Naive B cell (primary cell): ENCODE measurements around the gene MORC1. TPM values are rescaled to one million over a fixed set of nuclear protein-coding genes. Genes with fewer than 3 reads are reported as not detected.

Experiments used
- ATAC-seq, 2 donors: fragments of 150-1000 bp; cut with Tn5 transposase; 2 replicates each; pipeline ENCODE4 v1.10.0; 2021; ENCODE audit warnings: low read depth in 2 of 2, mild to moderate bottlenecking in 2 of 2, moderate library complexity in 2 of 2
- DNase-seq: peaks from one replicate; pipeline ENCODE4 v3.0.0; 2022
- H3K27ac Mint-ChIP-seq, 6 donors: one replicate each; pipeline ENCODE4 v1.8.0; 2020 to 2022; ENCODE audit warnings: mild to moderate bottlenecking in 6 of 6, mixed read lengths in 6 of 6, moderate library complexity in 5 of 6, inconsistent platforms in 2 of 6
- H3K27me3 Mint-ChIP-seq, 3 donors: one replicate each; pipeline ENCODE4 v1.8.0; 2021 to 2022; ENCODE audit warnings: mixed read lengths in 3 of 3, mild to moderate bottlenecking in 1 of 3
- H3K36me3 Mint-ChIP-seq, 2 donors: one replicate each; pipeline ENCODE4 v1.8.0; 2020 to 2022; ENCODE audit warnings: mixed read lengths in 2 of 2, inconsistent platforms in 1 of 2, mild to moderate bottlenecking in 1 of 2
- H3K4me1 Mint-ChIP-seq, 3 donors: one replicate each; pipeline ENCODE4 v1.8.0; 2020 to 2022; ENCODE audit warnings: mixed read lengths in 3 of 3, inconsistent platforms in 1 of 3, mild to moderate bottlenecking in 1 of 3, moderate library complexity in 1 of 3
- H3K4me3 Mint-ChIP-seq, 8 donors: one replicate each; pipeline ENCODE4 v1.8.0; 2020 to 2022; ENCODE audit warnings: mild to moderate bottlenecking in 8 of 8, mixed read lengths in 8 of 8, moderate library complexity in 8 of 8, inconsistent platforms in 2 of 8
- H3K9me3 Mint-ChIP-seq, 7 donors: one replicate each; pipeline ENCODE4 v1.8.0; 2020 to 2022; ENCODE audit warnings: mixed read lengths in 7 of 7, mild to moderate bottlenecking in 5 of 7, inconsistent platforms in 2 of 7, moderate library complexity in 1 of 7
- polyA plus RNA-seq, 6 donors: library from polyadenylated mRNA; unstranded; fragments of 300-500 nt; fragmentation: Illumina TruSeq; gene quantifications; one replicate each; pipeline ENCODE4 v1.2.3, GENCODE V29; 2021; ENCODE audit warnings: low read depth in 6 of 6

The MORC1 gene
- polyA plus RNA-seq, 6 donors from 2014 or later, result 0.12 TPM; not detected in 5

DNA sequence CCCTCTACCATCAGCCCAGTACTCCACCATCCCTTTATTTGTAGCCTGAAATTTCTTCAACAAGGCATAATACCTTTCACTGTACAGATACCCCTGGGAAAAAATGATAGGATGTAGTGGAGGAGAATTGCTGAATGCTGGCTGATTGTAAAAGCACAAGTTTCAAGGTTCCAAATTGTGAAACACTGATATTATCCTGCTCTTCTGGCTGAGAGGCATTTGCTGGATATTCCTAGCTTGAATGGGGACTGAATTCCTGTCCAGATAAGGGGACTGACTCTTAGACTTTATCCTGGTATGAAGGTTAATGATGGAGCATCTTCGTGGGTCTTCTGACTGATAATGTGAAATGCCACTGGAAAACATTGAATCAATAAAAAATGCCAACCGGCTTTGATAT, 9.6 kb upstream of the MORC1 start:
- Mint-ChIP-seq H3K4me3 (no peak overlapping the region), H3K27me3 (no peaks in the 10 kb centered on the region), H3K27ac (peak overlapping the region in 1 of 6 donors; percentile 12), H3K36me3 (no peaks in the 10 kb centered on the region), H3K4me1 (peaks cover 4 to 5% (median 5%) of the 10 kb centered on the region in 3 donors), H3K9me3 (peaks cover 0 to 9% (median 4%) of the 10 kb centered on the region in 7 donors)
- DNase-seq (no peak), ATAC-seq (no peak)

GRCh38 chr3:109125902-109126301, 8.0 kb upstream of the MORC1 start:
- H3K4me1 Mint-ChIP-seq, result peaks cover 7 to 18% (median 15%) of the 10 kb centered on the region in 3 donors
- H3K4me3 Mint-ChIP-seq, result no peak overlapping the region
- ATAC-seq (no peak), DNase-seq (no peak)
- H3K27me3 Mint-ChIP-seq, result no peaks in the 10 kb centered on the region
- H3K36me3 Mint-ChIP-seq, result no peaks in the 10 kb centered on the region
- peaks cover 0 to 10% (median 5%) of the 10 kb centered on the region in 7 donors for H3K9me3 Mint-ChIP-seq
- no peak overlapping the region for H3K27ac Mint-ChIP-seq

DNA sequence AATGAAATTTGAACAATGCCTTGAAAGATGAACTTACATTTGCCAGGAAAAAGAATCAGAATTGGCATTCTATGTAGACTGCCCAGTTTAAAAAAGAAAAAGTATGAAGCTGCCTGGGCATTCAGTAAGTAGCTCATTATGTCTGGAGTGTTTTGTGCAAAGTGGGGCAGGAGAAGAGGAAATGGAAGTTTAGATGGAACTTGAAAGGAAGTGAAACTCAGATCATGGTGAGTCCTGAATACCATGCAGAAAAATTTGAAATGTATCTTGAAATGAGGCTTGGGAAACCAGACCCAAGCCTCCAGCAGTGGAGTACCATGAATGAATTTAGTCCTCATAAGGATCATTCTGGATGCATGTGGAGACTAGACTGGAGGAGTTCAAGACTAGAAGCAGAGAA, 4.8 kb upstream of the MORC1 start:
- no peaks in the 10 kb centered on the region for H3K36me3 Mint-ChIP-seq
- H3K4me3 Mint-ChIP-seq, result peak overlapping the region in 1 of 8 donors; percentile 6
- no peak overlapping the region for H3K27ac Mint-ChIP-seq
- ATAC-seq, result no peak
- H3K9me3 Mint-ChIP-seq, result peaks cover 0 to 7% (median 4%) of the 10 kb centered on the region in 7 donors
- H3K27me3 Mint-ChIP-seq, result no peaks in the 10 kb centered on the region
- peaks cover 7 to 18% (median 15%) of the 10 kb centered on the region in 3 donors for H3K4me1 Mint-ChIP-seq
- no peak for DNase-seq

GRCh38 chr3:109118584-109118983, 650 bp upstream of the MORC1 start:
- Mint-ChIP-seq H3K4me1 (peaks cover 7 to 18% (median 15%) of the 10 kb centered on the region in 3 donors), H3K9me3 (peaks cover 0 to 7% (median 4%) of the 10 kb centered on the region in 7 donors), H3K4me3 (no peak overlapping the region), H3K27ac (no peak overlapping the region), H3K27me3 (no peaks in the 10 kb centered on the region), H3K36me3 (no peaks in the 10 kb centered on the region)
- ATAC-seq (no peak), DNase-seq (no peak)

DNA sequence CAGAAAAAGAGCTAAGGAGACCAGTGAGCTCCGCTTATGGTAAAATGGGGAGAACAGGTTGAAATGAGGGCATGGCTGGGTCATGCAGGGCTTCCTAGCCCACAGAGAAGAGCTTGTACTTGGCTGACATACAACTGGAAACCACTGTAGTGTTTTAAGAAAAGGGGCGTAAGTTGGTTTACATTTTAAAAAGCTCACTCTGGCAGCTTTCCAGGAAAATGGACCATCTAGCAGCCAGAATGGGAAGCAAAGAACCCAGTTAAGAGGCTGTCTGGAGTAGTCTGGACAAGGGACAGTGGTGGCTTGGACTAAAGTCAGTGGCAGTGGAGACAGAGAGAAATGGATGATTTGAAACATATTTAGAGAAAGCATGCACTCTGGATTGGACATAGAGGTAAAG, 1.9 kb downstream of the MORC1 start:
- DNase-seq (no peak), ATAC-seq (no peak)
- H3K4me3 Mint-ChIP-seq, result no peak overlapping the region
- H3K9me3 Mint-ChIP-seq, result no peaks in the 10 kb centered on the region
- H3K36me3 Mint-ChIP-seq, result no peaks in the 10 kb centered on the region
- no peaks in the 10 kb centered on the region for H3K4me1 Mint-ChIP-seq
- H3K27ac Mint-ChIP-seq, result no peak overlapping the region
- H3K27me3 Mint-ChIP-seq, result peaks cover 0 to 4% (median 0%) of the 10 kb centered on the region in 3 donors

- Mint-ChIP-seq H3K27me3 (peaks cover 0 to 4% (median 0%) of the 10 kb centered on the region in 3 donors), H3K36me3 (no peaks in the 10 kb centered on the region), H3K4me3 (no peak overlapping the region), H3K9me3 (no peaks in the 10 kb centered on the region), H3K27ac (no peak overlapping the region), H3K4me1 (no peaks in the 10 kb centered on the region)
- ATAC-seq (no peak), DNase-seq (no peak)
Observed at GRCh38 chr3:109115451-109115850, 2.5 kb downstream of the MORC1 start.

- no peak for DNase-seq
- ATAC-seq, result no peak
- Mint-ChIP-seq H3K27ac (no peak overlapping the region), H3K27me3 (peaks cover 0 to 4% (median 0%) of the 10 kb centered on the region in 3 donors), H3K4me3 (no peak overlapping the region), H3K9me3 (no peaks in the 10 kb centered on the region), H3K36me3 (no peaks in the 10 kb centered on the region), H3K4me1 (no peaks in the 10 kb centered on the region)
Observed at GRCh38 chr3:109114746-109115145, 3.2 kb downstream of the MORC1 start.

DNA sequence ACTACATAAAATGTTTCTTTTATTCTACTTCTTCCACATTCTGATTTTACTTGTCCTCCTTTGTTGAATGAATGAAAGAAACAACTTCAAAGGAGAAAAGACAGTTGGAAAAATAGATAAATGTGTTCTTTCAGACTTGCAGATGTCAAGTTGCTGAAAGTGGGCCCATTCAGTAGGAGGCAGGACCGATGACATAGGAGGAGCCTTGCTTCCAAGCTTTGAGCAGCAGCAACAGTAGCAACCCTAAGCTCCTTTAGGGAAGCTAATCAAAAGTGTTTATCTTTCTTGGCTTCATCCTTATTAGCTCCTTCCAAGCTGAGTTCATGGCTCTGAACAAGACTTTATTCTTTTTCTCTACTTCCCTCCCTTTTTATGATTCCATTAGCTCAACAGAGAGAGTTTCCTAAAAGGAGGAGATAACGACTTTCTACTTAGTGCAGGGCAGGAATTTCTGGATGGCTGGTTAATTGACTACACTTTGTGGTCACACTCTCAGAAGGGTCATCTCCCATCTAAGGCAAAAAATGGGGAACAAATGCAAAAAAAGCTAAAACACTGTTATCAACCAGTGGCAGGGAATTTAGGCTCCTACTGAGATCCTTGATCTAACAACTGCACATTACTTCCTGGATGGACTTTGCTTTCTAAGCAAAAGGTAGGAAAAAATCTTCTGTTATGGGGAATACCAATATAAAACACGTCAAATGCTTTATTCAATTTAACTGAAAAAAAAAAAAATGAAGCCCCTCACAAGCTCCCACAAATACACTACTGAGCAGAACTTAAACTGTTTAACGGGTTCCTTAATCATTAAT, 4.8 kb downstream of the MORC1 start:
- Mint-ChIP-seq H3K9me3 (no peaks in the 10 kb centered on the region), H3K4me1 (no peaks in the 10 kb centered on the region), H3K27me3 (peaks cover 0 to 4% (median 0%) of the 10 kb centered on the region in 3 donors), H3K4me3 (no peak overlapping the region), H3K27ac (no peak overlapping the region), H3K36me3 (no peaks in the 10 kb centered on the region)
- no peak for ATAC-seq
- no peak for DNase-seq

DNA sequence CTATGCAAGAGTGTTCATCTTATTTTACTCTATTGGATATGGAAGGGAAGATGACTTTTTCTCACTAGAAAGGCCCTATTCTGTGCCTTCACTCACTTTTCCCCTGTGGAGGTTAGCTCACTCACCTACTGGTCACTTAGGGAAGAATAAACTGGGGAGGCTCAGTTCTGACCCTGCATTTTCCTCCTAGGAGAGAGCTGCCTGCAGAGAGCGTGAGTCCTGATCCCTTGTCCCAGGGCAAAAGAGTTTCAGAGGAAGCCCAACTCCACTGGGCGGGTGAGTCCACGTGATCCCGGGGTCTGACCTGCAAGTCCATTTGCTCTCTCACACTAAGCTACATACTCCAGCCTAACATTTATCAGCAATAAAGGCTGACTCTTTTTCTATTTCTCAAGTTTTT, 8.4 kb downstream of the MORC1 start:
- Mint-ChIP-seq H3K4me3 (no peak overlapping the region), H3K36me3 (no peaks in the 10 kb centered on the region), H3K9me3 (no peaks in the 10 kb centered on the region), H3K27ac (no peak overlapping the region), H3K4me1 (no peaks in the 10 kb centered on the region), H3K27me3 (peaks cover 0 to 8% (median 0%) of the 10 kb centered on the region in 3 donors)
- DNase-seq (no peak), ATAC-seq (no peak)

- no peak overlapping the region for H3K27ac Mint-ChIP-seq
- no peaks in the 10 kb centered on the region for H3K27me3 Mint-ChIP-seq
- no peaks in the 10 kb centered on the region for H3K36me3 Mint-ChIP-seq
- H3K4me1 Mint-ChIP-seq, result no peaks in the 10 kb centered on the region
- no peak for DNase-seq
- ATAC-seq, result no peak
- H3K9me3 Mint-ChIP-seq, result no peaks in the 10 kb centered on the region
- no peak overlapping the region for H3K4me3 Mint-ChIP-seq
Observed at GRCh38 chr3:109098079-109098644, 19.8 kb downstream of the MORC1 start.

DNA sequence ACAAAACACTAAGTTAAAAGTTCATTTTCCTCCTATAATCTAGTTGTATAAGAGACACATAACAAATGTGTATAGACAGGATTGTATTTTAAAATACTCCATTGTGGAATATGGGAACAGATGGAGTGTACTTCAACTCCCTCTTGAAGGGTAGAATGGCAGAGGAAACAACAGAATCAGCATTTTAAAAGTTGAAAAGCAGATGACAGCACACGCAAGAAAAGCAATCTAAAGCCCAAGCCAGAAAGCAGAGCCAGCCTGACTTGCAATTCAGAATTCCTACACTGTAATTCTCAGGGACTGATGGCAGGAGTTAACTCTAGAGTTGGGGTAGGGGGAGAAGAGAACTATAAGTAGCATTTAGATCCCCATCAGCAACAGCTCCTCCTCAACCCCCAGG, 22.8 kb downstream of the MORC1 start:
- Mint-ChIP-seq H3K27me3 (no peaks in the 10 kb centered on the region), H3K4me1 (no peaks in the 10 kb centered on the region), H3K9me3 (no peaks in the 10 kb centered on the region), H3K4me3 (no peak overlapping the region), H3K27ac (no peak overlapping the region), H3K36me3 (no peaks in the 10 kb centered on the region)
- DNase-seq (no peak), ATAC-seq (no peak)

- no peaks in the 10 kb centered on the region for H3K9me3 Mint-ChIP-seq
- no peak overlapping the region for H3K27ac Mint-ChIP-seq
- no peaks in the 10 kb centered on the region for H3K36me3 Mint-ChIP-seq
- no peak for DNase-seq
- peaks cover 0 to 4% (median 0%) of the 10 kb centered on the region in 3 donors for H3K27me3 Mint-ChIP-seq
- ATAC-seq, result no peak
- H3K4me3 Mint-ChIP-seq, result no peak overlapping the region
- no peaks in the 10 kb centered on the region for H3K4me1 Mint-ChIP-seq
Observed at GRCh38 chr3:109093561-109093960, 24.4 kb downstream of the MORC1 start.

GRCh38 chr3:109091846-109092245, 26.1 kb downstream of the MORC1 start:
- ATAC-seq, result no peak
- H3K4me3 Mint-ChIP-seq, result no peak overlapping the region

DNA sequence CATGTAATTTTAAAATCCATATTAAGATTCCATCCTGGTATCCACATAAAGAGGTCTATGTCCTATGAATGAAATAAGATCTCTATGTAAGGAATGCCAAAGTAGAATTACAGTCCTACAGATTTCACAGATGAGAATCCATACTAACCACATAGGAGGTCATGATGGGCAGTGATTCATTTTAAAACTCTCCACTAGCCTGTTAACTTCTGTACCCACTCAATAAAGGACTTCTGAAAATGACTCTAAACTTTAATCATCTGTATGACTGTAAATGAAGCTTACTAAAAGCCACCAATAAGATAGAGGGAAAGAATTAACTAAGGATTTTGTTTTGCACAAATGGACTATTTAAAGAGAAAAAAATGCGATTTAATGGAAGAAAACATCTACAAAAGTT, 28.7 kb downstream of the MORC1 start:
- no peaks in the 10 kb centered on the region for H3K4me1 Mint-ChIP-seq
- peaks cover 0 to 8% (median 5%) of the 10 kb centered on the region in 3 donors for H3K27me3 Mint-ChIP-seq
- no peak overlapping the region for H3K4me3 Mint-ChIP-seq
- DNase-seq (no peak), ATAC-seq (no peak)
- H3K9me3 Mint-ChIP-seq, result no peaks in the 10 kb centered on the region
- no peak overlapping the region for H3K27ac Mint-ChIP-seq
- H3K36me3 Mint-ChIP-seq, result no peaks in the 10 kb centered on the region

More at GRCh38 chr3:109091846-109092245, 26.1 kb downstream of the MORC1 start:
- no peaks in the 10 kb centered on the region for H3K9me3 Mint-ChIP-seq
- peaks cover 0 to 5% (median 0%) of the 10 kb centered on the region in 3 donors for H3K27me3 Mint-ChIP-seq
- no peak overlapping the region for H3K27ac Mint-ChIP-seq
- no peak for DNase-seq
- H3K4me1 Mint-ChIP-seq, result no peaks in the 10 kb centered on the region
- no peaks in the 10 kb centered on the region for H3K36me3 Mint-ChIP-seq
